GM19452 (cell line): ENCODE data around the gene GADD45B.
"Not testable (repeated sequence)": the region's sequence is repeated elsewhere in the genome, so short reads cannot be mapped to it uniquely, and the experiment has no call there.

Source experiments
- ATAC-seq: cut with Tn5 transposase; IDR thresholded peaks from one replicate; pipeline ENCODE4 v1.9.1; 2021; ENCODE audit not compliant: unreplicated experiment

Gene GADD45B

DNA sequence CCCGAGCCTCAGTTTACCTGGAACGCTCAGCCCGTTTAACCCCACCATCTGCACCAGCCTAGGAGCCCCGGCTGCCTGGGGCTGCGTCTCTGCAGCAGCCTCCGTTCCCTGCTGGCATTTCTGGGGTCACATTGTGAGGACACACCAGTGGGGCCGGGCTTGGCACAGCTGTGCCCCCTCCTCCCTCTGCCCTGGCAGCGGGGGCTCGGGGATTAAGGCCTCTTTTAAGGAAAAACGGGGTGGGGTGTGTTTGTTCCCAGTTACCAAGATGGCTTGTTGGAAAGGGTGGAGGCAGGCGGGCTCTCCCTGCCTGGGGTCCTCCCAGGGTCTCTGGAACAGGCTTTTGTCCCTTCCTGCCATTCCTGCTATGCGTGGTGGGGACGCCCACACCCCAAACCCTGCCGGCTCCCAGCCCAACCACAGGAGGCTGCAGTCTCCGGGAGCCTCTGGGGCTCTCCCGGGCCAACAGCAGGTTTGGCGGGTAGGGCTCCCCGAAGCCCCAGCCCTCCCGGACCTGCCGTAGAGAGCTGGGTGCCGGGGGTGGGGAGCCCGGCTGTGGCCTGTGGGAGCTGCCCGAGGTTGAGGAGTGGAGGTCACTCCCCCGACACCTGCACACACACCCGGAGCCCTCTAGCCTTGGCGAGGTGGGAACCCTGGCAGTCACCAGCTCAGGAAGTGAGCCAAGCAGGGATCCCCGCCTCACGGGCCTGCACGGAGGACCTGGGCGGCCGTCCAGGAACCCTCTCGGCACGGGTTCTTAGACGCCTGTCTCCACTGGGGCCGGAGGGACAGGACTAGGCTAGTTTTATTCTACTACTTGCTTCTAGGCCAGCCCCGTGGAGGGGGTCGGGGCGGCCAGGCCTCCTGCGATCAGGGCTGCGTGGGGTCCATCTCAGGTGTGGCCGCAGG lies 36.9 kb downstream of the GADD45B start:
- ATAC-seq = no peak

- no peak for ATAC-seq
Measured at GRCh38 chr19:2514981-2515518, 39.1 kb downstream of the GADD45B start.

DNA sequence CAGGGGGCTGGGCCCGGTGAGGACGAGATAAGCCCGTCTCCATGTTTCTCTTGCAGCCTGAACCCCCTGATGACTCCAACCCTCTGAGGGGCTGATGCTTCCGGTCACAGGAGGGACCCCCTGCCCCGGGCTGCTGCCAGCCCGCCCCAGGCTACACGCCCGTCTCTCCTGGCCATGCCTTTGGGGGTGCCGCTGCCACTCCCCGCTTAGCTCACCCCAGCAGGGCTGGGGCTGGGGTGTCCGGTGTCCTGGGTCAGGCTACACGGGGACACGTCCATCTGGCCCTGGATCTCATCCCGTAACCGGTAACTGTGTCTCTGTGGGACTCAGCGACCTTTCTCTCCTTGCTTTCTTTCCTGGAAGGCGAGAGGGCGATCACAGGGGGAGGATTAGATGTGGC lies 40.8 kb downstream of the GADD45B start:
- ATAC-seq = no peak

DNA sequence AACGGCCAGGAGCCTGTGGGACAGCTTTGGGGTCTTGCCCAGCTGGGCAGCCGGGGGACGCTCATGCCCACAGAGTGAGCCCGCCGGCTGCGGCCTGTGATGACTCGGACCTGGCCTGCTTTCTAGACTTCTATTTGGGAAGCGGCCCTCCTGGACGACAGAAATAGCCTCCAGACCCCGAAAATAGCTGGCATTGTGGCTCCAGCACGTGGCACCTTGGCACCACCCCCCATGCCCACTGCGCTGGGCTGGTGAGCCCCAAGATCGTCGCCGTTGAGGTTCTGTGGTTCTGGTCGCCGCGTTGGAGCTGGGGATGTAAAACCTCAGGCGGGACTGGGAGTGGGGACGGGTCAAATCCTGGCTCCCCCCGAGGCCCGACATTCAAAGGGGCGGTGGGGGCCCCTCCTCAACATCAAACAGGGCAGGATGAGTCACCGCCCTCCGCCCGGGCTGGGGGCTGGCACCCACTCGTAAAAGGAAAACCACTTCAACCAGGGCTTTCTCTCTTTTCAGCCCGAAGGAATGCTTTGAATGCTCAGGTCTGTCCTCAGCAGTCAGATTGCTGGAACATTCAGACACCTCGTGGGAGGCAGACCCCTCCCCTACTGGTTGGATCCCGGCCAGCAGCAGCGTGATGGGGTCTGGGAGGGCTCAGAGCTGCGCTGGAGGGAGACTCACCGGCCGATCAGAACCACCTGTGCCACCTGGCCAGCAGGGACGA lies 42.1 kb downstream of the GADD45B start:
- ATAC-seq = no peak

DNA sequence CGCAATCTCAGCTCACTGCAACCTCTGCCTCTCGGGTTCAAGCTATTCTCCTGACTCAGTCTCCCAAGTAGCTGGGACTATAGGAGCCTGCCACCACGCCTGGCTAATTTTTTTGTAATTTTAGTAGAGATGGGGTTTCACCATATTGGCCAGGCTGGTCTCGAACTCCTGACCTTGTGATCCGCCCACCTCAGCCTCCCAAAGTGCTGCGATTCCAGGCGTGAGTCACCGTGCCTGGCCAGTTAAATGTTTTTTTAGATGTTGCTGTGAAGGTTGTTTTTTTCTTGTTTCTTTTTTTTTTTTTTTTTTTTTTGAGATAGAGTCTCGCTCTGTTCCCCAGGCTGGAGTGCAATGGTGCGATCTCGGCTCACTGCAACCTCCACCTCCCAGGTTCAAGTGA lies 42.9 kb downstream of the GADD45B start:
- not testable (repeated sequence) for ATAC-seq

DNA sequence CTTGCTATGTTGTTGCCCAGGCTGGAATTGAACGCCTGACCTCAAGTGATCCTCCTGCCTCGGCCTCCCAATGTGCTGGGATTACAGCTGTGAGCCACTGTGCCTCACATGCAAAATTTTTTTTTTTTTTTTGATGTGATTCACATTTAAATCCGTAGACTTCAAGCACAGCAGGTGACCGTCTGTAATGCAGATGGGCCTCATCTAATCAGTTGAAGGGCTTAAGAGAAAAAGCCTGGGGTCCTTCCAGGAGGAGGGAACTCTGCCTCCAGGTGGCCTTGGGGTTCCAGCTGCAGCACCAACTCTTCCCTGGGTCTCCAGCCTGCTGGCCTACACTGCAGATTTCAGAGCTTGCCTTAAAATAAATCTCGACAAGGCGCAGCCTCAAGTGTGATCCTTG lies 43.6 kb downstream of the GADD45B start:
- no peak for ATAC-seq

- no peak for ATAC-seq
Measured at GRCh38 chr19:2523630-2524311, 47.8 kb downstream of the GADD45B start.

- no peak for ATAC-seq
Measured at GRCh38 chr19:2524361-2524839, 48.5 kb downstream of the GADD45B start.

DNA sequence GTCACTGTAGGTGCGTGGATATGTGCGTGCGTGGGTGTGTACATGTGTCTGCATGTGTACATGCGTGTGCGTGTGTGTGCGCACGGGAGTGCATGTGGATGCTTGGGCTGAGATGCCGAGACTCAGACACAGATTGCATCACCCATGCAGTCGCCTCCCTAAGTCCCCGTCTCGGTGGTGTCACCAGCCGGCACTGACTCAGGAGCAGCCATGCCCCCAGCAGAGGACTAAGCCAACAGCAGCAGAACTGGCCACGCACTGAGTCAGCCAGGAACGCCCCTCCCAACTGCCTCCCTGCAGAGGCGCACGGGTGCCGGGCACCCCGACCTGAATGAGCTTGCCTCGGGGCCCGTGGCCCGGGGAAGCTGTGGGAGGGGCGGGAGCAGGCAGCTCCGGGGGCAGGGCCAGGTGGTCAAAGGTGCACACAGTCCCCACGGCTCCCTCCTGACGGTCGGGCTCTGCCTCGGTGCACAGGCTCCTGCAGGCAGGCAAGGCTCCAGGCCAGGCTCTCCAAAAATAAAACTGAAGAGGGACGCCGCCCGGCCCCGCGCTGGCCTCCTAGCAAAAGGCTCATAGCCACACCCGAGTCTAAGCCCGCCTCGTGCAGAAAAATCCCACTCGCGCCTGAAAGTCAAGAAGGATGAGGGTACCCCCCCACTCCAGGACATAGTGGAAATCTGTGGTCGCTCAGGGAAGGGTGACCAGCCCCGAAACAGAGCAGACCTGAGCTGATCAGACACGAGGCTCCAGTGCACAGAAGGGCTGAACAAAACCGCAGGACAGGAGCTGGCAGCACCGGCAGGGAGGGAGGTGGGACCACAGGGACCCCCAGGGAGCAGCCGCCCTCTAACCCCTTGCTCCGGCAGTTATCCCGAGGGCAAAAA lies 49.2 kb downstream of the GADD45B start:
- no peak for ATAC-seq

- no peak for ATAC-seq
Measured at GRCh38 chr19:2527171-2527570, 51.2 kb downstream of the GADD45B start.

DNA sequence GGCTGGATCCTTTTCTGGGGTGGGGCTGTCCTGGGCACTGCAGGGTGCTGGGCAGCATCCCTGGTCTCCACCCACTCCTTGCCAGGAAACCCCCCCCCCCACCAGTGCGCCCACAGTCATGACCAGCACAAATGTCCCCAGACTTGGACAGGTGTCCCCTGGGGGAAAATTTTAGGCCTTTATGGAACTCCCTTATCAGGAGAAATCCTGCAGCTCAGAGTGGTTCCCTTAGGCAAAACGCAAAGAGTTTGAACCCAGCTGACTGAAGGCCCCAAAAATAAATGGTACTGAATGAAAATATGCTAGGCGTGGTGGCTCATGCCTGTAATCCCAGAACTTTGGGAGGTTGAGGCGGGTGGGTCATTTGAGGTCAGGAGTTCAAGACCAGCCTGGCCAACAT lies 51.8 kb downstream of the GADD45B start:
- ATAC-seq = no peak
